Natural killer cell (primary cell): Measurements from ENCODE around the gene NUDT13. TPM values are rescaled to one million over a fixed set of nuclear protein-coding genes. Genes with fewer than 3 reads are reported as not detected.
A peak's percentile ranks its signal among the peaks of the same experiment; 100 is the strongest.

ENCODE experiments used
- ATAC-seq, 3 donors: fragments of 150-1000 bp in 2 of 3; fragments of 200-7000 bp in 1 of 3; cut with Tn5 transposase; 1 replicate in 1 of 3; 2 replicates in 2 of 3; pipeline ENCODE4 v1.10.0; 2021; ENCODE audit warnings: mild to moderate bottlenecking in 2 of 3, moderate library complexity in 2 of 3
- DNase-seq, 2 donors: peaks; one replicate each; pipeline versions ENCODE4 v3.0.0 to v3.0.0-alpha.2; 2013 to 2021; ENCODE audit warnings: mixed read lengths in 1 of 2
- H3K27ac ChIP-seq: one replicate; pipeline ENCODE4 v1.5.1; 2013; ENCODE audit warnings: mild to moderate bottlenecking, low read length
- H3K27me3 ChIP-seq: one replicate; pipeline ENCODE4 v1.6.1; 2013; ENCODE audit warnings: low read length; ENCODE audit not compliant: control insufficient read depth, insufficient read depth
- H3K36me3 ChIP-seq: one replicate; pipeline ENCODE4 v1.6.1; 2013; ENCODE audit warnings: low read length; ENCODE audit not compliant: control insufficient read depth, insufficient read depth
- H3K4me1 ChIP-seq: one replicate; pipeline ENCODE4 v1.6.1; 2013; ENCODE audit warnings: low read length; ENCODE audit not compliant: control insufficient read depth, insufficient read depth
- H3K4me3 ChIP-seq: one replicate; pipeline ENCODE4 v1.5.1; 2013; ENCODE audit warnings: low read length
- H3K9me3 ChIP-seq: one replicate; pipeline ENCODE4 v1.6.1; 2013; ENCODE audit warnings: low read length; ENCODE audit not compliant: control insufficient read depth, insufficient read depth
- H3K27ac Mint-ChIP-seq, 2 donors: one replicate each; pipeline ENCODE4 v1.8.0; 2022; ENCODE audit warnings: mild to moderate bottlenecking in 2 of 2, mixed read lengths in 2 of 2, moderate library complexity in 1 of 2
- H3K27me3 Mint-ChIP-seq, 2 donors: one replicate each; pipeline ENCODE4 v1.8.0; 2022; ENCODE audit warnings: low read depth in 2 of 2, mixed read lengths in 2 of 2
- H3K36me3 Mint-ChIP-seq: one replicate; pipeline ENCODE4 v1.8.0; 2022; ENCODE audit warnings: mixed read lengths
- H3K4me1 Mint-ChIP-seq, 2 donors: one replicate each; pipeline ENCODE4 v1.8.0; 2022; ENCODE audit warnings: mixed read lengths in 2 of 2
- H3K4me3 Mint-ChIP-seq: one replicate; pipeline ENCODE4 v1.8.0; 2022; ENCODE audit warnings: mild to moderate bottlenecking, moderate library complexity, mixed read lengths
- H3K9me3 Mint-ChIP-seq, 2 donors: one replicate each; pipeline ENCODE4 v1.8.0; 2022; ENCODE audit warnings: mixed read lengths in 2 of 2
- WGBS: methylation state at CpG from one replicate; pipeline ENCODE4 v1.1.7; 2013; ENCODE audit warnings: missing lambda C conversion rate; ENCODE audit not compliant: insufficient coverage; 5-methylcytosine and 5-hydroxymethylcytosine counted together
- intact Hi-C: fragments of 100-400 bp; cut with micrococcal nuclease; formaldehyde crosslinking; loops from one replicate; pipeline ENCODE4 v1.14.2; 2022
- total RNA-seq, 4 donors: library from RNA; stranded (reverse); fragments of 120-200 nt in 1 of 4; gene quantifications; one replicate each; pipeline versions ENCODE4 v1.2.3 to v1.2.4, GENCODE V29; 2013 to 2022
- TF ChIP-seq, protein P1 (sequence below): fragments of 200-600 bp; IDR thresholded peaks from one replicate; pipeline ENCODE4 v1.8.0; 2022; ENCODE audit warnings: antibody characterized with exemption

The NUDT13 gene
- total RNA-seq, 3 donors from 2014 or later (not counting 1 experiment from before 2014, with no cell fraction given), result 0.35 to 1.3 (median 0.65) TPM

DNA sequence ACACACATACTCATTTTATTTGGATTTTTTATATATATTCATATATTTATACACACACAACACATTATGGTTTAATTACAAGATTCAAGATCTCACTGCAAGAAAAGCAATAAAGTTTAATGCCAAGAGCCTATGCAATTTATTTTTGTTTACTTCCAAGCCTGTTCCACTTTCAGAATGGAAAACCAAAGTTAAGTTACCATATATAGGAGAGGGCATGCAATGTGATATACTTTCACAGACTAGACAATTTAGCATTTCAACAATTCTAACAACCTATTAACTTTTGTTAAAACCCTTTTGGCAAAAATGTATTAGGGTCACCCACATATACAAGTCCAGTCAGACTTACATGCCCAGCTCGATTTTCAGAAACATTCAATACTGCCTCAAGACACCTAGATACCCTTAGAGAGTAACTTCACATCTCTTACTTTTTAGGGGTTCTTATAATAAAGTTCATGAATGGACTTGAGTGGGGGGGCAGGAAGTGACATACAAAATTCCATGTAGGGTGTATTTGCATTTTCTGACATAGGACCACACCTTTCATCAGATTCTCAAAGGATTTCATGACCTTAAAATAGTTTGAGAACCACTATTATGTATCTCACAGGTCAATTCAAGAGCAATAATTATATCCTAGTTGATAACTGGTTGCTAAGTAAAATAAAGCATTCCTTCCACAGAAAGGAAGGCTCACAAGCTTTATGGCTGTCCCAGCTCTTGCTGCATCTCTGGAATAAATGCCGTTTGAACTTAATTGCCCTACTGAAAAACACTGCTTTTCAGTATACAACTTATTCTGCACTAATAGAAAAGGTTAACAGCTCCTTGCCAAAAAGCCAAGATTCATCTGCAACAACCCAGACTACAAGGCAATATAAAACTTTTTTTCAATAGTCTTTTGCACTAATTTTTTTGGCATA is 16.1 kb upstream of the NUDT13 start:
- ATAC-seq, result no peak
- H3K27ac Mint-ChIP-seq, result peak overlapping the region; percentile 96 to 98
- peak overlapping the region; percentile 97 for H3K4me3 Mint-ChIP-seq
- H3K36me3 Mint-ChIP-seq, result no peaks in the 10 kb centered on the region
- H3K27me3 ChIP-seq, result no peaks in the 10 kb centered on the region
- TF ChIP-seq, protein P1, sequence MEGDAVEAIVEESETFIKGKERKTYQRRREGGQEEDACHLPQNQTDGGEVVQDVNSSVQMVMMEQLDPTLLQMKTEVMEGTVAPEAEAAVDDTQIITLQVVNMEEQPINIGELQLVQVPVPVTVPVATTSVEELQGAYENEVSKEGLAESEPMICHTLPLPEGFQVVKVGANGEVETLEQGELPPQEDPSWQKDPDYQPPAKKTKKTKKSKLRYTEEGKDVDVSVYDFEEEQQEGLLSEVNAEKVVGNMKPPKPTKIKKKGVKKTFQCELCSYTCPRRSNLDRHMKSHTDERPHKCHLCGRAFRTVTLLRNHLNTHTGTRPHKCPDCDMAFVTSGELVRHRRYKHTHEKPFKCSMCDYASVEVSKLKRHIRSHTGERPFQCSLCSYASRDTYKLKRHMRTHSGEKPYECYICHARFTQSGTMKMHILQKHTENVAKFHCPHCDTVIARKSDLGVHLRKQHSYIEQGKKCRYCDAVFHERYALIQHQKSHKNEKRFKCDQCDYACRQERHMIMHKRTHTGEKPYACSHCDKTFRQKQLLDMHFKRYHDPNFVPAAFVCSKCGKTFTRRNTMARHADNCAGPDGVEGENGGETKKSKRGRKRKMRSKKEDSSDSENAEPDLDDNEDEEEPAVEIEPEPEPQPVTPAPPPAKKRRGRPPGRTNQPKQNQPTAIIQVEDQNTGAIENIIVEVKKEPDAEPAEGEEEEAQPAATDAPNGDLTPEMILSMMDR, result no peak
- H3K4me1 ChIP-seq, result no peaks in the 10 kb centered on the region
- H3K9me3 ChIP-seq, result no peaks in the 10 kb centered on the region
- H3K9me3 Mint-ChIP-seq, result no peaks in the 10 kb centered on the region
- no peak overlapping the region for H3K27ac ChIP-seq
- intact Hi-C loops, result no loop called here
- no peaks in the 10 kb centered on the region for H3K36me3 ChIP-seq
- no peak for DNase-seq
- no peak overlapping the region for H3K4me3 ChIP-seq
- peaks cover 17 to 31% of the 10 kb centered on the region in 2 donors for H3K4me1 Mint-ChIP-seq
- 80% methylated on average over 1 of the region's 2 CpGs for WGBS
- H3K27me3 Mint-ChIP-seq, result no peaks in the 10 kb centered on the region

DNA sequence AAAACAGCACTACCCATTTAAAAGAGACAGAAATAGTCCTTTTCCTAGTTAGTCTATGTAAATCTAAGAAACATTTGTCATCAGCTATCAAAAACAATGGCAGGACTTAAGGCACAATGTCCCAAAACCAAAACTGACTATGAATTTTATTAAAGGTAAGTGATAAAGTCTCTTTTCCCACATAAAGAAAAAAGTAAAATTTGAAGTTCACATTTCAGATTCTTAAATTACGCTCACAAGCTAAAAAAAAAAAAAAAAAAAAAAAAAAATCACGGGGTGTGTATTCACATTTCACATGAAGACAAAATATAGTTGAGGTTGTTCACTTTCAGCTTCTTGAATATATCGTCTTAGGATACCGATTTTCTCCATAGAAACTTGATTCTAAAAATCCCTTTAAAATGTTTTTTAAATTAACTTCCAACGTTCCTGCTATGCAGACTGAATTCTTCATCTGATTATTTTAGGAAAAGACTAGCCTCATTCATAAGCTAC is 15.2 kb upstream of the NUDT13 start:
- peak overlapping the region; percentile 63 for H3K4me3 ChIP-seq
- no peaks in the 10 kb centered on the region for H3K27me3 ChIP-seq
- WGBS, result 0% methylated on average over 1 of the region's 5 CpGs
- Mint-ChIP-seq H3K4me1 (peaks cover 17 to 31% of the 10 kb centered on the region in 2 donors), H3K27me3 (no peaks in the 10 kb centered on the region), H3K27ac (peak overlapping the region; percentile 96 to 98), H3K4me3 (peak overlapping the region; percentile 97), H3K9me3 (no peaks in the 10 kb centered on the region), H3K36me3 (no peaks in the 10 kb centered on the region)
- intact Hi-C loops, result loop anchor here (5.0 kb wide), 1 partner anchor 833 kb away; no protein-coding TSS in a partner anchor
- H3K4me1 ChIP-seq, result no peaks in the 10 kb centered on the region
- H3K9me3 ChIP-seq, result no peaks in the 10 kb centered on the region
- H3K27ac ChIP-seq, result peak overlapping the region; percentile 97
- TF ChIP-seq, protein P1, result no peak
- DNase-seq, result no peak
- no peak for ATAC-seq
- H3K36me3 ChIP-seq, result no peaks in the 10 kb centered on the region

DNA sequence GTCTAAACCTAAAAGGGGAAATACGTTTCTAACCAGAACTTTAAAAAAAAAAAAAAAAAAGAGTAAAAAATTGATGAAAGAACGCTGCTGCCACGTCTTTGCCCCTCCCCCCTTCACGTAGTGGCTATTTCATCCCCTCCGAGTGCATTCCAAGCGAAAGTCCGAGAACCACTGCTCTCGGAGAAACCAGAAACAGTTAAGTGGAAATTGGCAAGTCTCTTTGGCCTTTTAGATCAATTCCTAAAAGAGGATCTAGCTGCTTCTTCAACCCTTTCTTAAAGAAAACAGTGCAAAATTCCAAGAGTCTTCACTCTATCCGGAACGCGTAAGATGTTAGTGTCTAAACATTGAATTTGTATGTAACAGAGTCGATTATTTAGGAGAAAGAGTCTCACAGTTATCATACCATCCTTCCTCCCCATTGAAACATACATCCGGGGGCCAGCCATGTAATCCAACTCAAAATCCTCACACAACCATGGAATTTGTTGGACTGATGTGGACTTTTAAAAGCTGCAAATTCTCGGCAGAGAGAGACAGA is 14.7 kb upstream of the NUDT13 start:
- no peaks in the 10 kb centered on the region for H3K9me3 ChIP-seq
- DNase-seq, result peak; percentile 27 to 76
- under 1% methylated on average over 7 of the region's 14 CpGs for WGBS
- intact Hi-C loops, result loop anchor here (2.0 to 5.0 kb wide), 4 partner anchors 63 to 833 kb away; partner anchors contain the start of genes ECD, FAM149B1 and MRPS16
- peak overlapping the region; percentile 63 for H3K4me3 ChIP-seq
- ATAC-seq, result no peak
- H3K4me1 ChIP-seq, result no peaks in the 10 kb centered on the region
- H3K36me3 ChIP-seq, result peaks cover 3% of the 10 kb centered on the region
- Mint-ChIP-seq H3K36me3 (no peaks in the 10 kb centered on the region), H3K9me3 (no peaks in the 10 kb centered on the region), H3K27me3 (no peaks in the 10 kb centered on the region), H3K4me1 (peaks cover 17 to 31% of the 10 kb centered on the region in 2 donors), H3K4me3 (peak overlapping the region; percentile 97), H3K27ac (peak overlapping the region; percentile 96 to 98)
- H3K27ac ChIP-seq, result peak overlapping the region; percentile 97
- no peaks in the 10 kb centered on the region for H3K27me3 ChIP-seq
- TF ChIP-seq, protein P1, result no peak
